ENCODE data around the gene CAMK2G. TPM values are rescaled to one million over a fixed set of nuclear protein-coding genes. Genes with fewer than 3 reads are reported as not detected.
A peak's percentile ranks its signal among the peaks of the same experiment; 100 is the strongest.

Gene CAMK2G
- total RNA-seq, 4 donors from 2014 or later, result 34.7 to 159 (median 110) TPM

DNA sequence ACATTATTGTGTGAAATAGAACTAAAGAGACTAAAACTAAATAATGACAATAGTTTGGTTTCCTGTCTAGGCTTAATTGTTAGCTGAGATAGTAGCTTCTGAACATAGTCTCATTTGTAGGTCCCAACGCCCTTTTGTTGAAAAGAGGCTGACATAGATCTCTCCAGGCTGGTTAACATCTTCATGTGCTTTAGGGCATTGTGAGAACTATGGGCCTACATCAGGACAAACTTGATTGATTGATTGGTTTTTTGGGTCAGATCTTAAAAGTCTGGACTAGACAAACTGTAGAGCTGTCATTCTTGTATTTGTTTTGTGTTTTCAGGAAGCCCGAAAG, 91.6 kb downstream of the CAMK2G start:
- Histone ChIP-seq H3K27ac (peak overlapping the region in 3 of 4 donors; percentile 90 to 97 (median 92)), H3K4me1 (peaks cover 0 to 46% (median 13%) of the 10 kb centered on the region in 4 donors), H3K36me3 (peaks cover 0 to 23% (median 0%) of the 10 kb centered on the region in 3 donors), H3K27me3 (no peaks in the 10 kb centered on the region), H3K9me3 (no peaks in the 10 kb centered on the region), H3K4me3 (peak overlapping the region; percentile 75 to 90 (median 87))
- no peak for DNase-seq
- TF ChIP-seq POLR2A (IDR thresholded peaks at IDR 0.05), result no peak
- TF ChIP-seq, protein P1, sequence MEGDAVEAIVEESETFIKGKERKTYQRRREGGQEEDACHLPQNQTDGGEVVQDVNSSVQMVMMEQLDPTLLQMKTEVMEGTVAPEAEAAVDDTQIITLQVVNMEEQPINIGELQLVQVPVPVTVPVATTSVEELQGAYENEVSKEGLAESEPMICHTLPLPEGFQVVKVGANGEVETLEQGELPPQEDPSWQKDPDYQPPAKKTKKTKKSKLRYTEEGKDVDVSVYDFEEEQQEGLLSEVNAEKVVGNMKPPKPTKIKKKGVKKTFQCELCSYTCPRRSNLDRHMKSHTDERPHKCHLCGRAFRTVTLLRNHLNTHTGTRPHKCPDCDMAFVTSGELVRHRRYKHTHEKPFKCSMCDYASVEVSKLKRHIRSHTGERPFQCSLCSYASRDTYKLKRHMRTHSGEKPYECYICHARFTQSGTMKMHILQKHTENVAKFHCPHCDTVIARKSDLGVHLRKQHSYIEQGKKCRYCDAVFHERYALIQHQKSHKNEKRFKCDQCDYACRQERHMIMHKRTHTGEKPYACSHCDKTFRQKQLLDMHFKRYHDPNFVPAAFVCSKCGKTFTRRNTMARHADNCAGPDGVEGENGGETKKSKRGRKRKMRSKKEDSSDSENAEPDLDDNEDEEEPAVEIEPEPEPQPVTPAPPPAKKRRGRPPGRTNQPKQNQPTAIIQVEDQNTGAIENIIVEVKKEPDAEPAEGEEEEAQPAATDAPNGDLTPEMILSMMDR (IDR thresholded peaks at IDR 0.05), result no peak

DNA sequence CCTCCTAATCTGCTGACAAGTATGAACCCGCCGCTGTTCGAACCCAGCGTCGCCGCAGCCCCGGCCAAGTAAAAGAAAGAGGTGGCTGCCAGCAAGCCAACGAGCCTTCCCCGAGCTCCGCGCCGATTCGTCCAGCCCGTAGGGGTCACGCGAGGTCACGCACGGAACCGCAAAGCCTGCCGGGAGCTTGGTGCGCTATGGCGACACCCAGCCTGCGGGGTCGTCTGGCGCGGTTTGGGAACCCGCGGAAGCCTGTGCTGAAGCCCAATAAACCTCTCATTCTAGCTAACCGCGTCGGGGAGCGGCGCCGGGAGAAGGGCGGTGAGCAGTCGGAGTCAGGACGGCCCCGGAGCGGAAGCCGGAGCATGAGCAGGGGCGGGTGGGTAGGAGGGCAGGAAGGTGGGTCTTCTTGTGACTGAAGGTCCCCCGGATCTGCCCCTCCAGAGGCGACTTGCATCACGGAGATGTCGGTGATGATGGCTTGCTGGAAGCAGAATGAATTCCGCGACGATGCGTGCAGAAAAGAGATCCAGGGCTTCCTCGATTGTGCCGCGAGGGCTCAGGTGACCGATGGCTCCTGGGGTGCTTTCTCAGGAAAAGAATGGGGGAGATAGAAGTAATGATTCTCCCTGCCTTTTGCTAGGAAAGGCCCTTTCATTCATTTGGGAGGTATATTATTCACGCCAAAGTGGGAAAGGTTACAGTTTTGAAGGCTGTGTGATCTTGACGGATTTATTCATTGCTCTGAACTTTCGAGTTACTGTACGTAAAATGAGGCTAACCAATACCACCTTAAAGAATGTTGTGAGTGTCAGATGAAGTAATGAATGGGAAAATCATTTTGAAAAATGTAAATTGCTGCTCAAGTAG, 92.2 kb downstream of the CAMK2G start, which contains the start of gene CHCHD1:
TSS of gene CHCHD1 (plus strand) at position 170 of the 870 bp plus-strand sequence. CDS start at position 198, 28 bp downstream.
- Histone ChIP-seq H3K4me1 (peaks cover 0 to 40% (median 11%) of the 10 kb centered on the region in 4 donors), H3K27me3 (no peaks in the 10 kb centered on the region), H3K27ac (peak within 1 kb of the TSS; percentile 90 to 97 (median 91)), H3K36me3 (peaks cover 0 to 29% (median 0%) of the 10 kb centered on the region in 3 donors), H3K4me3 (peak within 1 kb of the TSS; percentile 75 to 90 (median 87)), H3K9me3 (no peaks in the 10 kb centered on the region)
- peak; percentile 39 to 56 for TF ChIP-seq POLR2A (IDR thresholded peaks at IDR 0.05)
- TF ChIP-seq, protein P1 (IDR thresholded peaks at IDR 0.05), result no peak
- peak; percentile 88 to 96 (median 95) for DNase-seq

DNA sequence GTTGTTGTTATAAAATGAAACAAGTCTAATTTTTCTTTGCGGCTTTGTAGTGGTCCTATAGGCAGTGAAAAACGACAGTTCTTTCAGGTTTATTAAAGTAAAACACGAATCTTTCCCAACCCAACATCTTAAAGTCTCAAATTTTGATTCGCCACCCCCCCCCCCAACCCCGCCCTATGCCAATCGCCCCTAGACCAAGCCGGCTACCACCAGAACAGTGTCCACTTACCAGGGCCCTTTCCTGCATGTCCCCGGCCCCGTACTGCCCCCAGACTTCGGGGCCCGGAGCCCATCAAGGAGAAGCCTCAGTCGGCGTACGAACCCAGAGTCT, 92.8 kb downstream of the CAMK2G start:
- Histone ChIP-seq H3K9me3 (no peaks in the 10 kb centered on the region), H3K27ac (peak overlapping the region; percentile 90 to 97 (median 91)), H3K27me3 (no peaks in the 10 kb centered on the region), H3K4me1 (peaks cover 0 to 34% (median 7%) of the 10 kb centered on the region in 4 donors), H3K4me3 (peak overlapping the region; percentile 75 to 90 (median 87)), H3K36me3 (peaks cover 0 to 35% (median 0%) of the 10 kb centered on the region in 3 donors)
- no peak for TF ChIP-seq POLR2A (IDR thresholded peaks at IDR 0.05)
- TF ChIP-seq, protein P1 (IDR thresholded peaks at IDR 0.05), result no peak
- DNase-seq, result no peak

DNA sequence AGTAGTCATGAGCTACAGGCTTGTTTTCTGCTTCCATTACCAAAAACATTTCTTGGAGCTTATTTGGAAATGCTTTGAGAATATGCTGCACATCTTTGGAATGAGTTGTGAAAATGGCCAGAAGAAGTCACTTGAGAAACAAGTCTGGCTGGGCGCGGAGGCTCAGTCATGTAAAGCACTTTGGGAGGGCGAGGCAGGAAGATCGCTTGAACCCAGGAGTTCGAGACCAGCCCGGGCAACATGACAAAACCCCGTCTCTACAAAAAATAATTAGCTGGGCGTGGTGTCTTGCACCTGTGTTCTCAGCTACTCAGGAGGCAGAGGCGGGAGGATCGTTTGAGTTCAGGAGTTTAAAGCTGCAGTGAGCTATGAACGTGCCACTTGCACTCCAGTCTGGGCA, 93.4 kb downstream of the CAMK2G start:
- no peak for DNase-seq
- H3K4me1 ChIP-seq, result peaks cover 0 to 32% (median 4%) of the 10 kb centered on the region in 4 donors

DNA sequence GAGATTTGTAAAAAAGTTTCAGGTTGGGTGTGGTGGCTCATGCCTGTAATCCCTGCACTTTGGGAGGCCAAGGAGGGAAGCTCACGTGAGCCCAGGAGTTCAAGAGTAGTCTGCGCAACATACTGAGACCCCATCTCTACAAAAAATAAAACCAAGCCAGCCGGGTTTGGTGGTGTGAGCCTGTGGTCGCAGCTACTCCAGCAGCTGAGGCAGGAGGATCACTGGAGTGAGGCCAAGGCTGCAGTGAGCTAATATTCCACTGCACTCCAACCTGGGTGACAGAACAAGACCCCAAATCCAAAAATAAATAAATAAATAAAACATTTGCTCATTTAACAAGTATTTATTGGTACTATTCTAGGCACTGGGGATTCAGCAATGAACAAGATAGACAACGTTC, 94.1 kb downstream of the CAMK2G start:
- H3K9me3 ChIP-seq, result no peaks in the 10 kb centered on the region
- peaks cover 0 to 47% (median 0%) of the 10 kb centered on the region in 3 donors for H3K36me3 ChIP-seq
- no peaks in the 10 kb centered on the region for H3K27me3 ChIP-seq
- no peak overlapping the region for H3K27ac ChIP-seq
- peaks cover 0 to 36% (median 5%) of the 10 kb centered on the region in 4 donors for H3K4me1 ChIP-seq
- DNase-seq, result no peak
- no peak overlapping the region for H3K4me3 ChIP-seq
- TF ChIP-seq POLR2A (IDR thresholded peaks at IDR 0.05), result no peak
- TF ChIP-seq, protein P1 (IDR thresholded peaks at IDR 0.05), result no peak

More for the DNA sequence above, 93.4 kb downstream of the CAMK2G start:
- Histone ChIP-seq H3K27ac (peak overlapping the region in 3 of 4 donors; percentile 90 to 97 (median 92)), H3K9me3 (no peaks in the 10 kb centered on the region), H3K4me3 (peak overlapping the region; percentile 75 to 90 (median 87)), H3K36me3 (peaks cover 0 to 40% (median 0%) of the 10 kb centered on the region in 3 donors), H3K27me3 (no peaks in the 10 kb centered on the region)
- no peak for TF ChIP-seq POLR2A (IDR thresholded peaks at IDR 0.05)
- TF ChIP-seq, protein P1 (IDR thresholded peaks at IDR 0.05), result no peak

Measured in Peyer's patch (tissue), 4 donors.